Ascending aorta (tissue), 2 donors: ENCODE data around the gene TIMP2. TPM values are rescaled to one million over a fixed set of nuclear protein-coding genes. Genes with fewer than 3 reads are reported as not detected.

Experiments used
- DNase-seq, 2 donors: peaks; one replicate each; pipeline ENCODE4 v3.0.0-alpha.2; 2019; ENCODE audit warnings: low spot score in 2 of 2
- H3K27ac ChIP-seq, 2 donors: fragments of 200-600 bp; sonication (generic); one replicate each; pipeline ENCODE4 v1.5.1; 2016 to 2017; ENCODE audit warnings: mild to moderate bottlenecking in 1 of 2
- H3K27me3 ChIP-seq: fragments of 200-600 bp; sonication (generic); one replicate; pipeline ENCODE4 v1.5.1; 2017
- H3K36me3 ChIP-seq, 2 donors: fragments of 200-600 bp; sonication (generic); one replicate each; pipeline ENCODE4 v1.5.1; 2016
- H3K4me1 ChIP-seq, 2 donors: fragments of 200-600 bp; sonication (generic); one replicate each; pipeline ENCODE4 v1.5.1; 2016 to 2017; ENCODE audit warnings: mild to moderate bottlenecking in 1 of 2
- H3K4me3 ChIP-seq, 2 donors: fragments of 200-600 bp; sonication (generic); one replicate each; pipeline ENCODE4 v1.5.1; 2016 to 2017; ENCODE audit warnings: mild to moderate bottlenecking in 1 of 2
- H3K9me3 ChIP-seq, 2 donors: fragments of 200-600 bp; sonication (generic); one replicate each; pipeline ENCODE4 v1.5.1; 2016
- CTCF ChIP-seq, 3 experiments: fragments of 200-600 bp in 2 of 3; fragments of 450-650 bp in 1 of 3; sonication (generic) in 2 of 3; IDR thresholded peaks; one replicate each; pipeline ENCODE4 v1.5.1; 2016 to 2019; ENCODE audit warnings: antibody characterized with exemption in 3 of 3, mild to moderate bottlenecking in 1 of 3, moderate library complexity in 1 of 3
- intact Hi-C: fragments of 100-400 bp; cut with DNase I; formaldehyde crosslinking; loops from one replicate; pipeline ENCODE4 v1.15.1; 2023
- total RNA-seq: library from RNA; depleted of rRNA; stranded (reverse); fragments of >200 nt; gene quantifications from one replicate; pipeline ENCODE4 v1.1.0, GENCODE V29; 2016

TIMP2 gene
- total RNA-seq, 1 donor from 2014 or later = 278 TPM

- no peak for TF ChIP-seq CTCF (IDR thresholded peaks at IDR 0.05)
- Histone ChIP-seq H3K36me3 (peaks cover 93 to 96% of the 10 kb centered on the region in 2 donors), H3K27me3 (no peaks in the 10 kb centered on the region), H3K4me3 (no peak overlapping the region), H3K9me3 (no peaks in the 10 kb centered on the region), H3K27ac (no peak overlapping the region), H3K4me1 (no peaks in the 10 kb centered on the region)
- no peak for DNase-seq
- intact Hi-C loops = no loop called here
Observed at GRCh38 chr17:78829477-78829876, 95.7 kb downstream of the TIMP2 start.

- no peak overlapping the region for H3K27ac ChIP-seq
- intact Hi-C loops = no loop called here
Observed at GRCh38 chr17:78828470-78829185, 96.6 kb downstream of the TIMP2 start.

GRCh38 chr17:78826836-78827509 lies 98.2 kb downstream of the TIMP2 start:
- intact Hi-C loops = no loop called here
- DNase-seq = no peak
- Histone ChIP-seq H3K36me3 (peaks cover 92 to 96% of the 10 kb centered on the region in 2 donors), H3K27me3 (no peaks in the 10 kb centered on the region), H3K4me1 (no peaks in the 10 kb centered on the region), H3K27ac (no peak overlapping the region), H3K4me3 (no peak overlapping the region), H3K9me3 (no peaks in the 10 kb centered on the region)
- TF ChIP-seq CTCF (IDR thresholded peaks at IDR 0.05) = no peak

More at GRCh38 chr17:78828470-78829185, 96.6 kb downstream of the TIMP2 start:
- H3K4me3 ChIP-seq = no peak overlapping the region
- H3K9me3 ChIP-seq = no peaks in the 10 kb centered on the region
- DNase-seq = no peak
- H3K27me3 ChIP-seq = no peaks in the 10 kb centered on the region
- no peak for TF ChIP-seq CTCF (IDR thresholded peaks at IDR 0.05)
- peaks cover 92 to 96% of the 10 kb centered on the region in 2 donors for H3K36me3 ChIP-seq
- no peaks in the 10 kb centered on the region for H3K4me1 ChIP-seq

GRCh38 chr17:78826421-78826820 lies 98.8 kb downstream of the TIMP2 start:
- intact Hi-C loops = no loop called here
- Histone ChIP-seq H3K36me3 (peaks cover 91 to 96% of the 10 kb centered on the region in 2 donors), H3K4me1 (no peaks in the 10 kb centered on the region), H3K4me3 (no peak overlapping the region), H3K27ac (no peak overlapping the region), H3K27me3 (no peaks in the 10 kb centered on the region), H3K9me3 (no peaks in the 10 kb centered on the region)
- no peak for DNase-seq
- no peak for TF ChIP-seq CTCF (IDR thresholded peaks at IDR 0.05)

GRCh38 chr17:78825696-78826095 lies 99.5 kb downstream of the TIMP2 start:
- Histone ChIP-seq H3K27me3 (no peaks in the 10 kb centered on the region), H3K4me3 (no peak overlapping the region), H3K27ac (no peak overlapping the region), H3K36me3 (peaks cover 91 to 98% of the 10 kb centered on the region in 2 donors), H3K4me1 (no peaks in the 10 kb centered on the region), H3K9me3 (no peaks in the 10 kb centered on the region)
- intact Hi-C loops = no loop called here
- no peak for TF ChIP-seq CTCF (IDR thresholded peaks at IDR 0.05)
- DNase-seq = no peak
